ENCODE measurements around the gene ARHGDIB.

Gene ARHGDIB

GRCh38 chr12:14993117-14993516 lies 31.7 kb upstream of the ARHGDIB start:
- Histone ChIP-seq H3K27me3 (ENCODE audit: insufficient read depth, insufficient read length) (no peaks in the 10 kb centered on the region), H3K4me3 (ENCODE audit: insufficient read length, low read depth) (no peak overlapping the region), H3K4me1 (ENCODE audit: insufficient read depth, insufficient read length) (no peaks in the 10 kb centered on the region), H3K36me3 (ENCODE audit: insufficient read depth, insufficient read length, low read length) (no peaks in the 10 kb centered on the region), H3K9ac (ENCODE audit: insufficient read length, low read depth) (no peak overlapping the region), H3K9me3 (ENCODE audit: insufficient read depth, low read length) (no peaks in the 10 kb centered on the region)
- TF ChIP-seq ZNF274 (IDR thresholded peaks at IDR 0.05; ENCODE audit: low read depth, low read length) (no peak), SUZ12 (IDR thresholded peaks at IDR 0.05; ENCODE audit: extremely low read depth, insufficient read depth, insufficient read length) (no peak), YY1 (IDR thresholded peaks at IDR 0.05; ENCODE audit: insufficient read depth, insufficient read length) (no peak)
- DNase-seq (ENCODE audit: low read depth, low spot score) = no peak

GRCh38 chr12:14992673-14993072 lies 31.3 kb upstream of the ARHGDIB start:
- H3K36me3 ChIP-seq (ENCODE audit: insufficient read depth, insufficient read length, low read length) = no peaks in the 10 kb centered on the region
- TF ChIP-seq ZNF274 (IDR thresholded peaks at IDR 0.05; ENCODE audit: low read depth, low read length) (no peak), YY1 (IDR thresholded peaks at IDR 0.05; ENCODE audit: insufficient read depth, insufficient read length) (no peak), SUZ12 (IDR thresholded peaks at IDR 0.05; ENCODE audit: extremely low read depth, insufficient read depth, insufficient read length) (no peak)
- H3K4me3 ChIP-seq (ENCODE audit: insufficient read length, low read depth) = no peak overlapping the region
- no peak for DNase-seq (ENCODE audit: low read depth, low spot score)
- H3K27me3 ChIP-seq (ENCODE audit: insufficient read depth, insufficient read length) = no peaks in the 10 kb centered on the region
- H3K4me1 ChIP-seq (ENCODE audit: insufficient read depth, insufficient read length) = no peaks in the 10 kb centered on the region
- H3K9ac ChIP-seq (ENCODE audit: insufficient read length, low read depth) = no peak overlapping the region
- H3K9me3 ChIP-seq (ENCODE audit: insufficient read depth, low read length) = no peaks in the 10 kb centered on the region

GRCh38 chr12:14991069-14991468 lies 29.7 kb upstream of the ARHGDIB start:
- Histone ChIP-seq H3K27me3 (ENCODE audit: insufficient read depth, insufficient read length) (no peaks in the 10 kb centered on the region), H3K36me3 (ENCODE audit: insufficient read depth, insufficient read length, low read length) (no peaks in the 10 kb centered on the region), H3K4me1 (ENCODE audit: insufficient read depth, insufficient read length) (no peaks in the 10 kb centered on the region), H3K9me3 (ENCODE audit: insufficient read depth, low read length) (no peaks in the 10 kb centered on the region), H3K9ac (ENCODE audit: insufficient read length, low read depth) (no peak overlapping the region), H3K4me3 (ENCODE audit: insufficient read length, low read depth) (no peak overlapping the region)
- DNase-seq (ENCODE audit: low read depth, low spot score) = no peak
- no peak for TF ChIP-seq ZNF274 (IDR thresholded peaks at IDR 0.05; ENCODE audit: low read depth, low read length)
- TF ChIP-seq SUZ12 (IDR thresholded peaks at IDR 0.05; ENCODE audit: extremely low read depth, insufficient read depth, insufficient read length) = no peak
- no peak for TF ChIP-seq YY1 (IDR thresholded peaks at IDR 0.05; ENCODE audit: insufficient read depth, insufficient read length)

GRCh38 chr12:14989790-14990189 lies 28.4 kb upstream of the ARHGDIB start:
- Histone ChIP-seq H3K27me3 (ENCODE audit: insufficient read depth, insufficient read length) (no peaks in the 10 kb centered on the region), H3K36me3 (ENCODE audit: insufficient read depth, insufficient read length, low read length) (no peaks in the 10 kb centered on the region), H3K4me1 (ENCODE audit: insufficient read depth, insufficient read length) (no peaks in the 10 kb centered on the region), H3K9ac (ENCODE audit: insufficient read length, low read depth) (no peak overlapping the region), H3K9me3 (ENCODE audit: insufficient read depth, low read length) (no peaks in the 10 kb centered on the region), H3K4me3 (ENCODE audit: insufficient read length, low read depth) (no peak overlapping the region)
- DNase-seq (ENCODE audit: low read depth, low spot score) = no peak
- TF ChIP-seq YY1 (IDR thresholded peaks at IDR 0.05; ENCODE audit: insufficient read depth, insufficient read length) (no peak), ZNF274 (IDR thresholded peaks at IDR 0.05; ENCODE audit: low read depth, low read length) (no peak), SUZ12 (IDR thresholded peaks at IDR 0.05; ENCODE audit: extremely low read depth, insufficient read depth, insufficient read length) (no peak)

GRCh38 chr12:14988035-14988434 lies 26.6 kb upstream of the ARHGDIB start:
- TF ChIP-seq YY1 (IDR thresholded peaks at IDR 0.05; ENCODE audit: insufficient read depth, insufficient read length) = no peak
- TF ChIP-seq ZNF274 (IDR thresholded peaks at IDR 0.05; ENCODE audit: low read depth, low read length) = no peak
- no peaks in the 10 kb centered on the region for H3K27me3 ChIP-seq (ENCODE audit: insufficient read depth, insufficient read length)
- no peaks in the 10 kb centered on the region for H3K4me1 ChIP-seq (ENCODE audit: insufficient read depth, insufficient read length)
- H3K4me3 ChIP-seq (ENCODE audit: insufficient read length, low read depth) = no peak overlapping the region
- DNase-seq (ENCODE audit: low read depth, low spot score) = no peak
- H3K36me3 ChIP-seq (ENCODE audit: insufficient read depth, insufficient read length, low read length) = no peaks in the 10 kb centered on the region
- H3K9ac ChIP-seq (ENCODE audit: insufficient read length, low read depth) = no peak overlapping the region
- H3K9me3 ChIP-seq (ENCODE audit: insufficient read depth, low read length) = no peaks in the 10 kb centered on the region

GRCh38 chr12:14986449-14986848 lies 25.0 kb upstream of the ARHGDIB start:
- no peak for DNase-seq (ENCODE audit: low read depth, low spot score)
- H3K4me1 ChIP-seq (ENCODE audit: insufficient read depth, insufficient read length) = no peaks in the 10 kb centered on the region
- H3K9ac ChIP-seq (ENCODE audit: insufficient read length, low read depth) = no peak overlapping the region
- no peaks in the 10 kb centered on the region for H3K36me3 ChIP-seq (ENCODE audit: insufficient read depth, insufficient read length, low read length)
- TF ChIP-seq SUZ12 (IDR thresholded peaks at IDR 0.05; ENCODE audit: extremely low read depth, insufficient read depth, insufficient read length) = no peak
- TF ChIP-seq ZNF274 (IDR thresholded peaks at IDR 0.05; ENCODE audit: low read depth, low read length) = no peak
- TF ChIP-seq YY1 (IDR thresholded peaks at IDR 0.05; ENCODE audit: insufficient read depth, insufficient read length) = no peak
- no peaks in the 10 kb centered on the region for H3K9me3 ChIP-seq (ENCODE audit: insufficient read depth, low read length)
- H3K27me3 ChIP-seq (ENCODE audit: insufficient read depth, insufficient read length) = no peaks in the 10 kb centered on the region
- no peak overlapping the region for H3K4me3 ChIP-seq (ENCODE audit: insufficient read length, low read depth)

GRCh38 chr12:14984766-14985285 lies 23.4 kb upstream of the ARHGDIB start:
- no peak overlapping the region for H3K9ac ChIP-seq (ENCODE audit: insufficient read length, low read depth)
- no peak for DNase-seq (ENCODE audit: low read depth, low spot score)
- no peaks in the 10 kb centered on the region for H3K36me3 ChIP-seq (ENCODE audit: insufficient read depth, insufficient read length, low read length)
- no peaks in the 10 kb centered on the region for H3K27me3 ChIP-seq (ENCODE audit: insufficient read depth, insufficient read length)
- no peak overlapping the region for H3K4me3 ChIP-seq (ENCODE audit: insufficient read length, low read depth)
- TF ChIP-seq ZNF274 (IDR thresholded peaks at IDR 0.05; ENCODE audit: low read depth, low read length) (no peak), SUZ12 (IDR thresholded peaks at IDR 0.05; ENCODE audit: extremely low read depth, insufficient read depth, insufficient read length) (no peak), YY1 (IDR thresholded peaks at IDR 0.05; ENCODE audit: insufficient read depth, insufficient read length) (no peak)
- no peaks in the 10 kb centered on the region for H3K4me1 ChIP-seq (ENCODE audit: insufficient read depth, insufficient read length)
- no peaks in the 10 kb centered on the region for H3K9me3 ChIP-seq (ENCODE audit: insufficient read depth, low read length)
